Measurements from ENCODE around the gene MED13. TPM values are rescaled to one million over a fixed set of nuclear protein-coding genes. Genes with fewer than 3 reads are reported as not detected.

Gene MED13
- total RNA-seq, 2 experiments from 2014 or later = 36.2 to 36.4 TPM

- ChIA-PET CTCF (interaction anchor here (0.5 kb wide), 1 partner anchor 12 kb away, joined by 3 read pairs; no protein-coding TSS in a partner anchor), POLR2A (no interaction called here)
- intact Hi-C loops (cut with micrococcal nuclease) = no loop called here
- DNase-seq (no peak), ATAC-seq (no peak)
- no peaks in the 10 kb centered on the region for H3K27me3 Mint-ChIP-seq
- H3K4me3 Mint-ChIP-seq = no peak overlapping the region
- no peaks in the 10 kb centered on the region for H3K36me3 Mint-ChIP-seq (ENCODE audit: low read depth)
- TF ChIP-seq CTCF (IDR thresholded peaks at IDR 0.05) = no peak
- H3K4me1 Mint-ChIP-seq (ENCODE audit: low read depth) = peaks cover 18% of the 10 kb centered on the region
- H3K27ac Mint-ChIP-seq = no peak overlapping the region
- H3K9me3 Mint-ChIP-seq = no peaks in the 10 kb centered on the region
These were observed 25.1 kb upstream of the MED13 start for GRCh38 chr17:62090021-62090824.

DNA sequence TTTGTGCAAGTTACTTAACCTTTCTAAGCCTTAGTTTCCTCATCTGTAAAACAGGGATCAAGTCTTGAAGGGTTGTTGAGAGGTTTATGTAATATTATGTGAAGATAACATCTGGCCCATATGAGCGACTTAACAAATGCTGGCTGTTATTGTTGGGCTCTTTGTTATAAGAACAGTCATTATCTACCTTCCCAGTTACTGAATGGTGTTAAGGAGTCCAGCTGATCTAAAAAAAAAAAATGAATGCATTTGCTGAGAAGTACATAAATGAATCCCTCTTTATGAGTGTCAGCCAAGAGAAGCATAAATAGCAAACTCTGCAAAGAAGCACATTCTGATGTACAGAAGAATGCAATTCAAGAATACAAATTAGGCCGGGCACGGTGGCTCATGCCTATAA lies 24.3 kb upstream of the MED13 start:
- ChIA-PET POLR2A (no interaction called here), CTCF (interaction anchor here (0.5 kb wide), 1 partner anchor 11 kb away, joined by 3 read pairs; no protein-coding TSS in a partner anchor)

GRCh38 chr17:62086737-62087136 lies 21.7 kb upstream of the MED13 start:
- Mint-ChIP-seq H3K4me3 (no peak overlapping the region), H3K9me3 (no peaks in the 10 kb centered on the region), H3K36me3 (ENCODE audit: low read depth) (no peaks in the 10 kb centered on the region), H3K27me3 (peaks cover 2% of the 10 kb centered on the region), H3K4me1 (ENCODE audit: low read depth) (peaks cover 9% of the 10 kb centered on the region), H3K27ac (no peak overlapping the region)
- CTCF ChIA-PET = no interaction called here
- POLR2A ChIA-PET = no interaction called here
- DNase-seq (no peak), ATAC-seq (no peak)
- no peak for TF ChIP-seq CTCF (IDR thresholded peaks at IDR 0.05)
- intact Hi-C loops (cut with micrococcal nuclease) = no loop called here

More for the DNA sequence above, 24.3 kb upstream of the MED13 start:
- ATAC-seq (no peak), DNase-seq (no peak)
- intact Hi-C loops (cut with micrococcal nuclease) = no loop called here
- Mint-ChIP-seq H3K27me3 (no peaks in the 10 kb centered on the region), H3K9me3 (no peaks in the 10 kb centered on the region), H3K36me3 (ENCODE audit: low read depth) (no peaks in the 10 kb centered on the region), H3K4me3 (no peak overlapping the region), H3K27ac (no peak overlapping the region), H3K4me1 (ENCODE audit: low read depth) (peaks cover 19% of the 10 kb centered on the region)
- no peak for TF ChIP-seq CTCF (IDR thresholded peaks at IDR 0.05)

DNA sequence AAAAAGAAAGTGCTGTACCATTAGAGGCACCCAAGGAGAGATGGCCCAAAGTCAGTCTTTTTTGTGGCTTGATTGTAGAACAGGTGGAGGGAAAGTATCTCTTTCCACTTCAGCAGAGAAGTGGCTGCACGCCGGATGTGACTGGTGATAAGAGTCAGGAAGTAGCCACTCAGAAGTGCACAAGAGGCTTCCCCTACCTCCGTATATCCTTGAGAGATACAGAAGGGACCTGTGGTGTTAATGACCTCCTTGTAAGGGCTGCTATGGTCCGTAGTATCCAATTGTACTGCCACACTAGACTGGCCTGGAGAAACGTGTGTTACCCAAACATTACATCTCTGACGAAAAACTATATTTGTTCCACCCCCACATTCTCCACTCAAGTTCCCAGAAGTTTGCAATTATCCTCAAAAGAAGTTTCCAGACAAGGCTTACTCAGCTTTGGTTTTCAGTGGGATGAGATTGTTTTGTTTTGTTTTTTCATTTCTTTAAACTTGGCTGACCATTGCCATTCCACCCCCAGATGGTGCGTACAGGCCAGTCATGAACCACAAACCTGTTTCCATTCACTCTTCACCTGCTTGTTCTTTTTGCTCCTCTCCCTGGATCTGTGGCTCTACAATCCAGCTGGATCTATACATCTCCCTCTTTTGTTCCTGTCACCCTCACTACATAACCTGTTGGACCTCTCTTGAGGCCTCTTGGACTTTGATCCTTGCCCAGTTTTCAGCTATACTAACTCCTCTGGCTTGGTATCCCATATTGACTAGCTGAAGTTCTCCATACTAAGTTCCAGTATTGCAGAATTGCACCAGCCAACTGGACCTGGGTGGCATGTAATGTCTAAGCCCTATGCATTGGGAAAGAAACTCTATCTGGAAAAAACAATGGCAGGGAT lies 20.7 kb upstream of the MED13 start:
- H3K9me3 Mint-ChIP-seq = no peaks in the 10 kb centered on the region
- CTCF ChIA-PET = no interaction called here
- no peak overlapping the region for H3K4me3 Mint-ChIP-seq
- TF ChIP-seq CTCF (IDR thresholded peaks at IDR 0.05) = no peak
- H3K36me3 Mint-ChIP-seq (ENCODE audit: low read depth) = no peaks in the 10 kb centered on the region
- peak; percentile 61 for ATAC-seq
- intact Hi-C loops (cut with micrococcal nuclease) = no loop called here
- peaks cover 9% of the 10 kb centered on the region for H3K4me1 Mint-ChIP-seq (ENCODE audit: low read depth)
- H3K27me3 Mint-ChIP-seq = peaks cover 2% of the 10 kb centered on the region
- peak; percentile 39 for DNase-seq
- POLR2A ChIA-PET = no interaction called here
- H3K27ac Mint-ChIP-seq = peak overlapping the region; percentile 28

- Mint-ChIP-seq H3K4me3 (no peak overlapping the region), H3K27ac (no peak overlapping the region), H3K4me1 (ENCODE audit: low read depth) (peaks cover 9% of the 10 kb centered on the region), H3K27me3 (peaks cover 2% of the 10 kb centered on the region), H3K9me3 (no peaks in the 10 kb centered on the region), H3K36me3 (ENCODE audit: low read depth) (no peaks in the 10 kb centered on the region)
- CTCF ChIA-PET = no interaction called here
- POLR2A ChIA-PET = no interaction called here
- intact Hi-C loops (cut with micrococcal nuclease) = no loop called here
- no peak for ATAC-seq
- DNase-seq = no peak
- TF ChIP-seq CTCF (IDR thresholded peaks at IDR 0.05) = no peak
These were observed 19.5 kb upstream of the MED13 start for GRCh38 chr17:62084585-62084984.
